Immature natural killer cell (primary cell): ENCODE measurements around the gene ITLN1. TPM values are rescaled to one million over a fixed set of nuclear protein-coding genes. Genes with fewer than 3 reads are reported as not detected.
A peak's percentile ranks its signal among the peaks of the same experiment; 100 is the strongest.
"Not testable (repeated sequence)": the region's sequence is repeated elsewhere in the genome, so short reads cannot be mapped to it uniquely, and the experiment has no call there.

ENCODE experiments used
- DNase-seq, 3 donors: peaks; one replicate each; pipeline ENCODE4 v3.0.0; 2022; ENCODE audit warnings: mixed read lengths in 1 of 3
- H3K27ac Mint-ChIP-seq, 6 donors: one replicate each; pipeline ENCODE4 v1.8.0; 2020; ENCODE audit warnings: mixed read lengths in 6 of 6, mild to moderate bottlenecking in 5 of 6, inconsistent platforms in 4 of 6, moderate library complexity in 3 of 6
- H3K27me3 Mint-ChIP-seq, 3 donors: one replicate each; pipeline ENCODE4 v1.8.0; 2020 to 2021; ENCODE audit warnings: low read depth in 3 of 3, mild to moderate bottlenecking in 3 of 3, mixed read lengths in 3 of 3, moderate library complexity in 3 of 3, inconsistent platforms in 1 of 3
- H3K36me3 Mint-ChIP-seq, 3 donors: one replicate each; pipeline ENCODE4 v1.8.0; 2020; ENCODE audit warnings: mixed read lengths in 3 of 3, inconsistent platforms in 2 of 3, mild to moderate bottlenecking in 2 of 3
- H3K4me1 Mint-ChIP-seq, 2 donors: one replicate each; pipeline ENCODE4 v1.8.0; 2020; ENCODE audit warnings: inconsistent platforms in 2 of 2, mild to moderate bottlenecking in 2 of 2, mixed read lengths in 2 of 2, moderate library complexity in 1 of 2
- H3K4me3 Mint-ChIP-seq, 5 donors: one replicate each; pipeline ENCODE4 v1.8.0; 2020; ENCODE audit warnings: mild to moderate bottlenecking in 5 of 5, mixed read lengths in 5 of 5, inconsistent platforms in 3 of 5, moderate library complexity in 3 of 5
- H3K9me3 Mint-ChIP-seq, 6 donors: one replicate each; pipeline ENCODE4 v1.8.0; 2020; ENCODE audit warnings: mild to moderate bottlenecking in 6 of 6, mixed read lengths in 6 of 6, inconsistent platforms in 4 of 6, moderate library complexity in 3 of 6
- polyA plus RNA-seq, 3 donors: library from polyadenylated mRNA; unstranded; fragments of 300-500 nt; fragmentation: Illumina TruSeq; gene quantifications; one replicate each; pipeline ENCODE4 v1.2.3, GENCODE V29; 2021

The ITLN1 gene
- polyA plus RNA-seq, 3 donors from 2014 or later, result 0.77 TPM; not detected in 2

DNA sequence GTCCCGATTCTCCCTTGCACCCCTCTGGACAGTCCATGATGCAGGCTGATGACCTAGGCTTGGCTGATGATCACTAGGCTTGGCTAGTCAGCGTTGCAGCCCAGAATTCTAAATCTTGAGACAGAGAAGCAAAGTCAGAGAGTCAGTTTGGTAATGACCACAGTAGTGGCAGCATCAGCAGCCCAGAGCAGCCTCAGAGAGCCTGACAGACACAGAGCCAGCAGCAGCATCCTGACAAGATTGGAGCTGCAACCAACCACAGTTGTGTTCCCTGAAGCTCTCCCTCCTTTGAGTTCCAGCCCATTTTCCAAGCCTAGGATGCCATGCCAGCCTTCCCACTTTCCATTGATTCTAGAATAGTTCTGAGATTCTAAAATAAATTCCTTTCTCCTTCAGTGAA, 16.8 kb upstream of the ITLN1 start:
- peaks cover 3 to 6% (median 6%) of the 10 kb centered on the region in 3 donors for H3K27me3 Mint-ChIP-seq
- H3K36me3 Mint-ChIP-seq, result no peaks in the 10 kb centered on the region
- no peak for DNase-seq
- no peaks in the 10 kb centered on the region for H3K4me1 Mint-ChIP-seq
- no peaks in the 10 kb centered on the region for H3K9me3 Mint-ChIP-seq
- no peak overlapping the region for H3K27ac Mint-ChIP-seq
- no peak overlapping the region for H3K4me3 Mint-ChIP-seq

GRCh38 chr1:160900683-160901082, 15.7 kb upstream of the ITLN1 start:
- not testable (repeated sequence) for H3K27me3 Mint-ChIP-seq, H3K27ac Mint-ChIP-seq, H3K4me3 Mint-ChIP-seq, DNase-seq, H3K36me3 Mint-ChIP-seq, H3K4me1 Mint-ChIP-seq, H3K9me3 Mint-ChIP-seq

DNA sequence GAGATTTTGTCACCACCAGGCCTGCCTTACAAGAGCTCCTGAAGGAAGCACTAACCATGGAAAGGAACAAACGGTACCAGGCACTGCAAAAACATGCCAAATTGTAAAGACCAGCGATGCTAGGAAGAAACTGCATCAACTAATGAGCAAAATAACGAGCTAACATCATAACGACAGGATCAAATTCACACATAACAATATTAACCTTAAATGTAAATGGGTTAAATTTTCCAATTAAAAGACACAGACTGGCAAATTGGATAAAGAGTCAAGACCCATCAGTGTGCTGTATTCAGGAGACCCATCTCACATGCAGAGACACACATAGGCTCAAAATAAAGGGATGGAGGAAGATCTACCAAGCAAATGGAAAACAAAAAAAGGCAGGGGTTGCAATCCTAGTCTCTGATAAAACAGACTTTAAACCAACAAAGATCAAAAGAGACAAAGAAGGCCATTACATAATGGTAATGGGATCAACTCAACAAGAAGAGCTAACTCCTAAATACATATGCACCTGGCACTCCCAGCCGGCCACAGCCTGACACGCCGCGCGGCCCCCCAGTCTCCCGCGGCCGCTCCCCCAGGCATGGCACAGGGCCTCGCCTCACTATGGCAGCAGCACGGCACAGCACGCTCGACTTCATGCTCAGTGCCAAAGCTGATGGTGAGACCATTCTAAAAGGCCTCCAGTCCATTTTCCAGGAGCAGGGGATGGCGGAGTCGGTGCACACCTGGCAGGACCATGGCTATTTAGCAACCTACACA, 9.6 kb upstream of the ITLN1 start:
- not testable (repeated sequence) for H3K4me1 Mint-ChIP-seq, DNase-seq, H3K36me3 Mint-ChIP-seq, H3K27me3 Mint-ChIP-seq, H3K9me3 Mint-ChIP-seq, H3K27ac Mint-ChIP-seq, H3K4me3 Mint-ChIP-seq

GRCh38 chr1:160891474-160891873, 6.5 kb upstream of the ITLN1 start:
- H3K27ac Mint-ChIP-seq, result no peak overlapping the region
- peaks cover 0 to 10% (median 4%) of the 10 kb centered on the region in 6 donors for H3K9me3 Mint-ChIP-seq
- DNase-seq, result no peak
- peaks cover 0 to 3% (median 0%) of the 10 kb centered on the region in 3 donors for H3K36me3 Mint-ChIP-seq
- H3K4me3 Mint-ChIP-seq, result no peak overlapping the region
- H3K4me1 Mint-ChIP-seq, result no peaks in the 10 kb centered on the region
- H3K27me3 Mint-ChIP-seq, result peaks cover 0 to 2% (median 0%) of the 10 kb centered on the region in 3 donors

DNA sequence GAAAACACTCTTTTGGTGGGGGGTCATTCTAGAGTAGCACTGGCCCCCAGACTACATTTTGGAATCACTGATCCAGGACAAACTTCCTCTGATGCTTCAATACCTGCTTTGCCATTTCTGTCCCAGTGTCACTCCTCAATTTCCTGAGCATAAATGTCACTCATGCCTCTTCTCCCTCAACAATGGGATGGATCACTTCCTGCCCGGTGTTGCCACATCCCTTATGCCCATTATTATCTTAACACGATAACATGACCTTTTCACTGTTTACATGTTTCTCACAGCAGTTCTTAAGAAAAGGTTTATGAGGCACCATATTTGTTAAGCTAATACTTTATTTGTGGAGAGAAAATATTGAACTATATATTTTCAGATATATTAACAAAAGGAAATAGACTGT, 3.9 kb upstream of the ITLN1 start:
- no peak overlapping the region for H3K27ac Mint-ChIP-seq

GRCh38 chr1:160887071-160887470, 2.1 kb upstream of the ITLN1 start:
- Mint-ChIP-seq H3K4me1 (peaks cover 5 to 8% of the 10 kb centered on the region in 2 donors), H3K4me3 (no peak overlapping the region), H3K36me3 (no peaks in the 10 kb centered on the region), H3K27ac (no peak overlapping the region), H3K9me3 (no peaks in the 10 kb centered on the region), H3K27me3 (peaks cover 0 to 5% (median 1%) of the 10 kb centered on the region in 3 donors)
- no peak for DNase-seq

More for the DNA sequence above, 3.9 kb upstream of the ITLN1 start:
- Mint-ChIP-seq H3K9me3 (peaks cover 0 to 4% (median 2%) of the 10 kb centered on the region in 6 donors), H3K27me3 (peaks cover 0 to 5% (median 2%) of the 10 kb centered on the region in 3 donors), H3K4me1 (peaks cover 2 to 3% of the 10 kb centered on the region in 2 donors), H3K4me3 (no peak overlapping the region), H3K36me3 (no peaks in the 10 kb centered on the region)
- no peak for DNase-seq

GRCh38 chr1:160884579-160884978, 401 bp downstream of the ITLN1 start:
- peaks cover 0 to 5% (median 3%) of the 10 kb centered on the region in 3 donors for H3K27me3 Mint-ChIP-seq
- H3K27ac Mint-ChIP-seq, result peak overlapping the region in 1 of 6 donors; percentile 50
- H3K4me3 Mint-ChIP-seq, result no peak overlapping the region
- no peaks in the 10 kb centered on the region for H3K36me3 Mint-ChIP-seq
- no peaks in the 10 kb centered on the region for H3K9me3 Mint-ChIP-seq
- H3K4me1 Mint-ChIP-seq, result peaks cover 5 to 8% of the 10 kb centered on the region in 2 donors
- DNase-seq, result no peak

- no peaks in the 10 kb centered on the region for H3K9me3 Mint-ChIP-seq
- H3K27me3 Mint-ChIP-seq, result peaks cover 5 to 6% (median 5%) of the 10 kb centered on the region in 3 donors
- H3K27ac Mint-ChIP-seq, result peak overlapping the region in 2 of 6 donors; percentile 7 to 58
- H3K4me1 Mint-ChIP-seq, result peaks cover 5 to 13% of the 10 kb centered on the region in 2 donors
- H3K36me3 Mint-ChIP-seq, result no peaks in the 10 kb centered on the region
- no peak overlapping the region for H3K4me3 Mint-ChIP-seq
- no peak for DNase-seq
Observed at GRCh38 chr1:160883581-160884513, 1.1 kb downstream of the ITLN1 start.

- no peaks in the 10 kb centered on the region for H3K9me3 Mint-ChIP-seq
- no peaks in the 10 kb centered on the region for H3K36me3 Mint-ChIP-seq
- peak overlapping the region in 2 of 6 donors; percentile 2 to 4 for H3K27ac Mint-ChIP-seq
- H3K27me3 Mint-ChIP-seq, result peaks cover 5 to 7% (median 7%) of the 10 kb centered on the region in 3 donors
- H3K4me3 Mint-ChIP-seq, result no peak overlapping the region
- peaks cover 6 to 14% of the 10 kb centered on the region in 2 donors for H3K4me1 Mint-ChIP-seq
- DNase-seq, result no peak
Observed at GRCh38 chr1:160882582-160882981, 2.4 kb downstream of the ITLN1 start.

DNA sequence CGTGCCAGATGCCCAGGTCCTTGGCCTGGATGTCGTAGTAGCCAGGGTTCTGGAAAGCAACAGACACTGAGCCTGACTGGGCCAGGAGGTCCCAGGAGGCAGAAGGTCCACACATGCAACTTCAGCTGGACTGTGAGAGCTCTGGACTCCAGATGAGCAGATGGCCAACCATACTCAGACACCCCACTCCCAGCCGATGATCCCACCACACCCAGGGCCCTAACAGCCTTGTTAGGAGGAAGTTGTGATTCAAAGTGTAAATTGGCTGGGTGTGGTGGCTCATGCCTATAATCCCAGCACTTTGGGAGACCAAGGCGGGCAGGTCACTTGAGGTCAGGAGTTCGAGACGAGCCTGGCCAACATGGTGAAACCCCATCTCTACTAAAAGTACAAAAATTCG, 3.7 kb downstream of the ITLN1 start:
- not testable (repeated sequence) for H3K9me3 Mint-ChIP-seq, H3K36me3 Mint-ChIP-seq

DNA sequence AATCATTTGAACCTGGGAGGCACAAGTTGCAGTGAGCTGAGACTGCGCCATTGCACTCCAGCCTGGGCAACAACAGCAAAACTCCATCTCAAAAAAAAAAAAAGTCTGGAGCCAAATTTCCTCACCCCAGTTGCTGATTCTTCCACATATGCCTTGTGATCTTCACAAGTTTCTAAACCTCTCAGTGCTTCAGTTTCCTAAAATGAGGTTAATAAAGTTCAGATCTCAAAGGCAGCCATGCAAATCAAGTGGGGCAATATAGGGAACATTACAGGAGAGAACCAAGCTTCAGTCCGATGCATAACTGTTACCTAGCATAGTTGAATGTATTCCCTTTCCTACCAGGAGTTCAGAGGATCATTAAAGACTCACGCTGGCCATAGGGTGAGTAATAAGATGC, 4.8 kb downstream of the ITLN1 start:
- Mint-ChIP-seq H3K4me3 (no peak overlapping the region), H3K27ac (no peak overlapping the region), H3K9me3 (no peaks in the 10 kb centered on the region), H3K36me3 (no peaks in the 10 kb centered on the region), H3K27me3 (peaks cover 3 to 7% (median 7%) of the 10 kb centered on the region in 3 donors), H3K4me1 (peaks cover 16 to 27% of the 10 kb centered on the region in 2 donors)
- DNase-seq, result no peak

More for the DNA sequence above, 3.7 kb downstream of the ITLN1 start:
- H3K4me3 Mint-ChIP-seq, H3K27me3 Mint-ChIP-seq, DNase-seq, H3K27ac Mint-ChIP-seq: not testable (repeated sequence)
- peaks cover 16 to 26% of the 10 kb centered on the region in 2 donors for H3K4me1 Mint-ChIP-seq

- Mint-ChIP-seq H3K27ac (peak overlapping the region in 4 of 6 donors; percentile 6 to 89 (median 46)), H3K4me1 (peaks cover 15 to 25% of the 10 kb centered on the region in 2 donors), H3K36me3 (no peaks in the 10 kb centered on the region), H3K4me3 (peak overlapping the region in 2 of 5 donors; percentile 12 to 64), H3K9me3 (no peaks in the 10 kb centered on the region), H3K27me3 (peaks cover 3 to 7% (median 7%) of the 10 kb centered on the region in 3 donors)
- DNase-seq, result peak in 1 of 3 donors; percentile 49
Observed at GRCh38 chr1:160879056-160879455, 5.9 kb downstream of the ITLN1 start.

- Mint-ChIP-seq H3K4me1 (peaks cover 11 to 19% of the 10 kb centered on the region in 2 donors), H3K27ac (peak overlapping the region; percentile 14 to 58 (median 23)), H3K9me3 (no peaks in the 10 kb centered on the region), H3K4me3 (peak overlapping the region in 1 of 5 donors; percentile 14), H3K36me3 (no peaks in the 10 kb centered on the region), H3K27me3 (peaks cover 3 to 10% (median 7%) of the 10 kb centered on the region in 3 donors)
- DNase-seq, result peak; percentile 61 to 66 (median 64)
Observed at GRCh38 chr1:160877221-160877620, 7.8 kb downstream of the ITLN1 start.

DNA sequence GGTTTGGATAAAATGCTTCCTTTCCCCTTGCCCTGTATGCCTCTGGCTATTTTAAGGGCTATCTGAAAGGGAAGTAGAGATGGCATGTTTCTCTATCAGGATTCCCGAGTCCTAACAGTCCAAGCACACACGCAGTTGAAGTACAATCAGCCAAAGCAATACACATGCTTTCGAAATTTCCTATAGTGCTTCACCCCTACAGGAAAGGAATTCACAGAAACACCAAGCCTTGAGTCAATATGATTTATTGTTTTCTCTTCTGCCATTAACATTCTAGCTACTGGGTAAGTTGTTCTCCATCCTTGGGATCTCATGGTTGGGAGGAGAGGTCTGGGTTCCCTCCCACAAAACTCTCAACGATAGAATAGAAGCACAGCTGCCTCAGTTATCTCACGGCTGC, 8.7 kb downstream of the ITLN1 start:
- no peak for DNase-seq
- Mint-ChIP-seq H3K36me3 (no peaks in the 10 kb centered on the region), H3K9me3 (no peaks in the 10 kb centered on the region), H3K4me1 (peaks cover 11 to 19% of the 10 kb centered on the region in 2 donors), H3K27ac (no peak overlapping the region), H3K4me3 (no peak overlapping the region), H3K27me3 (peaks cover 3 to 10% (median 7%) of the 10 kb centered on the region in 3 donors)
